K562 (cell line): Measurements from ENCODE around the gene KIF5C. TPM values are rescaled to one million over a fixed set of nuclear protein-coding genes. Genes with fewer than 3 reads are reported as not detected.

Experiments used
- ATAC-seq: fragments of 200-7000 bp; cut with Tn5 transposase; 3 replicates; pipeline ENCODE4 v1.9.1; 2020; ENCODE audit warnings: moderate library complexity
- BruUV-seq: library from RNA; stranded (reverse); fragments of 400-500 nt; replicated peaks from 2 replicates; lab custom pipeline; 2021; lab: Mats Ljungman, UMichigan
- CTCF ChIA-PET: fragments of 300-600 bp; formaldehyde crosslinking; extraction: SDS; loops from one replicate; lab custom pipeline; 2021; ENCODE audit warnings: low intra/inter-chr PET ratio; lab: Yijun Ruan, JAX
- POLR2A ChIA-PET: fragments of 300-600, 350-650 bp; sonication (Branson Sonifier 250); formaldehyde crosslinking; extraction: SDS; loops from one replicate; lab custom pipeline; 2021; ENCODE audit warnings: antibody characterized with exemption, inconsistent platforms; lab: Yijun Ruan, JAX
- DNase-seq, 4 experiments: peaks; one replicate each; pipeline versions ENCODE4 v3.0.0 to v3.0.0-alpha.2; 2011 to 2018; ENCODE audit warnings: low spot score in 3 of 4, mixed read lengths in 3 of 4; ENCODE audit errors: extremely low read depth in 1 of 4
- FAIRE-seq: peaks from 2 replicates; lab custom pipeline; 2011; peaks lifted over from hg19 to GRCh38; lab: Jason Lieb, UNC
- H2AFZ ChIP-seq: 2 replicates; pipeline ENCODE4 v1.6.0; 2011; ENCODE audit warnings: low read depth, low read length, control low read depth, inconsistent platforms
- H3K27ac ChIP-seq: fragments of 200-600 bp; 3 replicates; pipeline ENCODE4 v1.8.0; 2011; ENCODE audit warnings: low read depth, mild to moderate bottlenecking, control low read depth, inconsistent platforms, low read length, moderate library complexity, mixed read lengths; ENCODE audit errors: extremely low read depth
- H3K27me3 ChIP-seq, 2 experiments: fragments of 300-600 bp in 1 of 2; 2 replicates in 1 of 2; 3 replicates in 1 of 2; pipeline versions ENCODE4 v1.6.0 to v1.8.0; 2011; ENCODE audit warnings: inconsistent platforms in 2 of 2, low read length in 2 of 2, mild to moderate bottlenecking in 1 of 2, mixed read lengths in 1 of 2, moderate library complexity in 1 of 2; ENCODE audit not compliant: control insufficient read depth in 2 of 2, insufficient read depth in 2 of 2
- H3K36me3 ChIP-seq: fragments of 300-600 bp; 3 replicates; pipeline ENCODE4 v1.8.0; 2011; ENCODE audit warnings: mild to moderate bottlenecking, low read length, inconsistent platforms; ENCODE audit not compliant: control insufficient read depth, insufficient read depth
- H3K4me1 ChIP-seq, 2 experiments: fragments of 200-600 bp in 1 of 2; replicated peaks in 1 of 2; 2 replicates in 1 of 2; 3 replicates in 1 of 2; pipeline versions ENCODE4 v1.5.1 to v1.8.0; 2011; ENCODE audit warnings: inconsistent platforms in 2 of 2, low read length in 2 of 2, mild to moderate bottlenecking in 1 of 2, mixed read lengths in 1 of 2, moderate library complexity in 1 of 2; ENCODE audit not compliant: control insufficient read depth in 2 of 2, insufficient read depth in 2 of 2
- H3K4me2 ChIP-seq: 2 replicates; pipeline ENCODE4 v1.6.1; 2011; ENCODE audit warnings: low read length, control low read depth, inconsistent platforms, mixed read lengths; ENCODE audit not compliant: insufficient read depth
- H3K4me3 ChIP-seq: fragments of 200-600 bp; sonication (generic), shearing (Covaris generic); 2 replicates; pipeline ENCODE4 v1.5.1; 2016; ENCODE audit warnings: control low read depth, inconsistent platforms
- H3K79me2 ChIP-seq: fragments of 200-600 bp; 3 replicates; pipeline ENCODE4 v1.8.0; 2011; ENCODE audit warnings: low read length, inconsistent platforms; ENCODE audit not compliant: control insufficient read depth, insufficient read depth
- H3K9ac ChIP-seq, 2 experiments: 2 replicates each; pipeline versions ENCODE4 v1.6.0 to v1.6.1; 2011; ENCODE audit warnings: low read depth in 2 of 2, low read length in 2 of 2, control low read depth in 1 of 2, inconsistent platforms in 1 of 2, mild to moderate bottlenecking in 1 of 2, mixed read lengths in 1 of 2; ENCODE audit not compliant: insufficient read depth in 1 of 2
- H3K9me1 ChIP-seq: one replicate; pipeline ENCODE4 v1.6.0; 2011; ENCODE audit warnings: inconsistent platforms, mild to moderate bottlenecking, low read length, moderate library complexity; ENCODE audit not compliant: control insufficient read depth, insufficient read depth
- H3K9me3 ChIP-seq: replicated peaks from 2 replicates; pipeline ENCODE4 v1.5.1; 2011; ENCODE audit warnings: low read depth, low read length, inconsistent platforms; ENCODE audit not compliant: control insufficient read depth, insufficient read depth
- H4K20me1 ChIP-seq: replicated peaks from 2 replicates; pipeline ENCODE4 v1.6.1; 2011; ENCODE audit warnings: low read length, inconsistent platforms, mixed read lengths; ENCODE audit not compliant: control insufficient read depth, insufficient read depth
- CREBBP ChIP-seq: IDR thresholded peaks from one replicate; pipeline ENCODE4 v1.6.1; 2012; ENCODE audit warnings: low read depth, mild to moderate bottlenecking, control low read depth, inconsistent platforms, low read length
- RBM25 ChIP-seq: fragments of 200-400 bp; formaldehyde crosslinking; IDR thresholded peaks from 2 replicates; pipeline ENCODE4 v1.6.1; 2018; ENCODE audit warnings: low read length, low read depth, moderate library complexity; ENCODE audit not compliant: severe bottlenecking
- SREBF1 ChIP-seq: fragments of 150-350 bp; IDR thresholded peaks from 2 replicates; pipeline ENCODE4 v1.6.1; 2014; ENCODE audit warnings: antibody characterized with exemption, low read depth, low read length, borderline replicate concordance
- TRIM28 ChIP-seq: fragments of 450-650 bp; IDR thresholded peaks from 2 replicates; pipeline ENCODE4 v1.6.1; 2017
- ZBTB1 ChIP-seq: sonication (generic); formaldehyde crosslinking; IDR thresholded peaks from 2 replicates; pipeline ENCODE4 v1.8.1; 2023; ENCODE audit warnings: missing genetic modification reagents, low read depth, mild to moderate bottlenecking, borderline replicate concordance
- WGBS: fragments of 100-300 bp; shearing (Covaris generic); methylation state at CpG from one replicate; pipeline ENCODE4 v1.1.6; 2016; ENCODE audit warnings: low coverage, mixed read lengths; ENCODE audit not compliant: insufficient coverage; ENCODE audit errors: missing lambda C conversion rate; 5-methylcytosine and 5-hydroxymethylcytosine counted together
- in situ Hi-C: fragments of 300-500 bp; cut with MboI; formaldehyde crosslinking; loops from 4 replicates; pipeline ENCODE4 v1.15.0; 2018; ENCODE audit warnings: inconsistent platforms, mixed read lengths
- intact Hi-C: fragments of 100-400 bp; cut with micrococcal nuclease; formaldehyde crosslinking; loops from 2 replicates; pipeline ENCODE4 v1.14.2; 2022
- polyA plus RNA-seq, 8 experiments: library from polyadenylated mRNA; depleted of rRNA in 4 of 8; stranded (reverse) in 5 of 8; unstranded in 3 of 8; fragments of >200 nt; fragmentation: Nextera tagmentation in 2 of 8; fragmentation: Illumina TruSeq in 1 of 8; extraction: Ambion mirVana in 2 of 8; extraction: Trizol in 1 of 8; gene quantifications; 2 replicates each; pipeline versions ENCODE4 v1.2.1 to v1.2.3, GENCODE V29; 2011 to 2014; ENCODE audit warnings: inconsistent platforms in 1 of 8, missing spikeins in 1 of 8
- total RNA-seq, 7 experiments: library from RNA; depleted of rRNA in 6 of 7; stranded (reverse); fragments of >200 nt in 6 of 7; fragmentation: Illumina TruSeq in 2 of 7; extraction: Trizol in 2 of 7; gene quantifications; 2 replicates each; pipeline versions ENCODE4 v1.2.1 to v1.2.3, GENCODE V29; 2011 to 2021; ENCODE audit warnings: low replicate concordance in 1 of 7
- TF ChIP-seq, protein P1 (sequence below): sonication (generic); formaldehyde crosslinking; IDR thresholded peaks from 2 replicates; pipeline ENCODE4 v1.8.1; 2022; ENCODE audit warnings: missing genetic modification reagents

KIF5C gene
- total and polyA plus RNA-seq, 9 of the 15 experiments (the other 6 are each of a cell fraction or from before 2014, with no cell fraction given): 0.01 to 0.09 (median 0.01) TPM; not detected in 6

DNA sequence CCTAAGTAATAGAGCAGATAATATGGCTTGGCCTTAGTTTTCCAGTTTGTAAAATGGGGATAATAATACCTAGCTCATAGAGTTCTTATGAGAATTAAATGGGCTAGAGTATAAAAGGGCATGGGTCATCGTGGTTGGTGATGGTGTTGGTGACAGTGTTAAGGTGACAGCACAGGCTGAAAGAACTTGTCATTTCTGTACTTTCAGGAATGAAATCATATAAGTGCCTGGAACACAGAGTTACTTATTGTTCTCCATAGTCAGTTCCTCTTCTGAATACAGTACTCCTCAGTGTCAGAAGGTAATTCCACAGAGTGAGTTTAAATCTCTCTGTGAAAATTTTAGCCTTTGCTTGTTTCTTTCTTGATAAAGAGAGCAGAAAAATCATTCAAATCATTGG is 42.4 kb downstream of the KIF5C start:
- no peaks in the 10 kb centered on the region for H3K9me3 ChIP-seq
- CTCF ChIA-PET: no interaction called here
- intact Hi-C loops (no loop called here), in situ Hi-C loops (no loop called here)
- no peaks in the 10 kb centered on the region for H3K27me3 ChIP-seq
- ATAC-seq: no peak
- no peaks in the 10 kb centered on the region for H3K4me1 ChIP-seq
- H3K4me3 ChIP-seq: no peak overlapping the region
- no peak overlapping the region for H3K9ac ChIP-seq
- no peak for DNase-seq
- no peaks in the 10 kb centered on the region for H3K9me1 ChIP-seq
- H3K79me2 ChIP-seq: no peaks in the 10 kb centered on the region
- TF ChIP-seq RBM25: peak; percentile 28
- no peak for TF ChIP-seq CREBBP
- no peak for TF ChIP-seq SREBF1
- 0% methylated on average over 1 of the region's 1 CpG for WGBS
- H3K4me2 ChIP-seq: no peak overlapping the region
- H4K20me1 ChIP-seq: no peaks in the 10 kb centered on the region
- POLR2A ChIA-PET: no interaction called here
- no peak overlapping the region for H2AFZ ChIP-seq
- peak; percentile 26 for FAIRE-seq
- H3K27ac ChIP-seq: no peak overlapping the region
- H3K36me3 ChIP-seq: no peaks in the 10 kb centered on the region
- BruUV-seq: no TSS peak

DNA sequence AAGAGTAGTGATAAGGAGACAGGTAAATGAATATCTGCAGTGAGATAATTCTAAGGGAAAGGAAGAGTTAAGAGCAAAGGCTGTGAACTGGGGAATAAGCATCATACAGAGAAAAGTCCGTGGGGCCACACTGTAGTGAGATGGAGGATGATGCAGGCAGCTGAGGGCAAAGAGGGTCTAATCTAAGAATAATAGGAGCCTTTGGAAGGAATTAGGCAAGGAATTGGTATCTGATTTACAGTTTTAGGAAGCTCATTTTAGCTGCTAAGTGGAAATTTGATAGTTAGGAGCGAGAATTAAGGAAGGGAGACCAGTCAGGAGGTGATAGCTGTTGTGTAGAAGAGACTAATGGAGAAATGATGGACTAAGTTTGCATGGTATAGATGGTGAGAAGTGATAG is 43.5 kb downstream of the KIF5C start:
- CTCF ChIA-PET: no interaction called here
- H3K36me3 ChIP-seq: no peaks in the 10 kb centered on the region
- H2AFZ ChIP-seq: no peak overlapping the region
- BruUV-seq: no TSS peak
- ATAC-seq: no peak
- H3K4me2 ChIP-seq: no peak overlapping the region
- WGBS: 0% methylated on average over 2 of the region's 2 CpGs
- no peak overlapping the region for H3K9ac ChIP-seq
- no peaks in the 10 kb centered on the region for H3K4me1 ChIP-seq
- no peaks in the 10 kb centered on the region for H3K27me3 ChIP-seq
- POLR2A ChIA-PET: interaction anchor here (1.0 kb wide), 1 partner anchor 9 kb away, joined by 3 read pairs; no protein-coding TSS in a partner anchor
- TF ChIP-seq, protein P1, sequence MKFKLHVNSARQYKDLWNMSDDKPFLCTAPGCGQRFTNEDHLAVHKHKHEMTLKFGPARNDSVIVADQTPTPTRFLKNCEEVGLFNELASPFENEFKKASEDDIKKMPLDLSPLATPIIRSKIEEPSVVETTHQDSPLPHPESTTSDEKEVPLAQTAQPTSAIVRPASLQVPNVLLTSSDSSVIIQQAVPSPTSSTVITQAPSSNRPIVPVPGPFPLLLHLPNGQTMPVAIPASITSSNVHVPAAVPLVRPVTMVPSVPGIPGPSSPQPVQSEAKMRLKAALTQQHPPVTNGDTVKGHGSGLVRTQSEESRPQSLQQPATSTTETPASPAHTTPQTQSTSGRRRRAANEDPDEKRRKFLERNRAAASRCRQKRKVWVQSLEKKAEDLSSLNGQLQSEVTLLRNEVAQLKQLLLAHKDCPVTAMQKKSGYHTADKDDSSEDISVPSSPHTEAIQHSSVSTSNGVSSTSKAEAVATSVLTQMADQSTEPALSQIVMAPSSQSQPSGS: no peak
- TF ChIP-seq ZBTB1 (CRISPR knock-in tag) (no peak), TRIM28 (peak; percentile 28; the same call in 1 of the 2 replicates)
- in situ Hi-C loops (no loop called here), intact Hi-C loops (no loop called here)
- H3K9me3 ChIP-seq: no peaks in the 10 kb centered on the region
- H3K27ac ChIP-seq: no peak overlapping the region
- H4K20me1 ChIP-seq: no peaks in the 10 kb centered on the region
- H3K79me2 ChIP-seq: no peaks in the 10 kb centered on the region
- no peak overlapping the region for H3K4me3 ChIP-seq
- no peak for DNase-seq
- no peak for FAIRE-seq
- no peaks in the 10 kb centered on the region for H3K9me1 ChIP-seq
